ENCODE measurements around the gene ANKLE2. TPM values are rescaled to one million over a fixed set of nuclear protein-coding genes. Genes with fewer than 3 reads are reported as not detected.

The ANKLE2 gene
- total RNA-seq, 1 experiment from 2014 or later, result 80.3 TPM

- H3K23ac ChIP-seq (ENCODE audit: insufficient read length, low read depth, low read length), result no peak overlapping the region
- no peak overlapping the region for H3K4me2 ChIP-seq (ENCODE audit: insufficient read depth, insufficient read length, low read length)
- no peaks in the 10 kb centered on the region for H3K9me3 ChIP-seq (ENCODE audit: control insufficient read depth, low read depth, low read length)
- H3K18ac ChIP-seq (ENCODE audit: insufficient read length, low read depth, low read length), result no peak overlapping the region
- H3K14ac ChIP-seq (ENCODE audit: insufficient read depth, low read length), result no peak overlapping the region
- H2BK5ac ChIP-seq (ENCODE audit: insufficient read length, low read length), result no peak overlapping the region
- H2BK20ac ChIP-seq (ENCODE audit: low read depth, low read length, poor library complexity, severe bottlenecking), result no peak overlapping the region
- H3K79me2 ChIP-seq (ENCODE audit: insufficient read depth, low read length), result no peaks in the 10 kb centered on the region
- no peak overlapping the region for H3K9ac ChIP-seq (ENCODE audit: extremely low read depth, insufficient read length, low read length)
- no peaks in the 10 kb centered on the region for H3K4me1 Mint-ChIP-seq
- H4K91ac ChIP-seq (ENCODE audit: insufficient read length, low read depth, low read length), result no peak overlapping the region
- H2AK5ac ChIP-seq (ENCODE audit: insufficient read length, low read length), result no peak overlapping the region
- no peak overlapping the region for H3K4me3 Mint-ChIP-seq
- no peaks in the 10 kb centered on the region for H3K9me3 Mint-ChIP-seq
- H3T11ph ChIP-seq (ENCODE audit: low read length), result no peak overlapping the region
- no peak overlapping the region for H2BK12ac ChIP-seq (ENCODE audit: insufficient read length, low read depth, low read length)
- no peaks in the 10 kb centered on the region for H3K4me1 ChIP-seq (ENCODE audit: insufficient read depth, low read length)
- no peak overlapping the region for H3K4ac ChIP-seq (ENCODE audit: low read depth, low read length)
- H3K27ac ChIP-seq (ENCODE audit: insufficient read length, low read depth, low read length), result no peak overlapping the region
- H3K23me2 ChIP-seq (ENCODE audit: insufficient read length, low read depth, low read length, poor library complexity, severe bottlenecking), result no peaks in the 10 kb centered on the region
- no peak for DNase-seq
- H4K5ac ChIP-seq (ENCODE audit: insufficient read length, low read depth, low read length), result no peak overlapping the region
- TF ChIP-seq CTCF (conservative IDR thresholded peaks at IDR 0.05), result no peak
- H4K20me1 ChIP-seq (ENCODE audit: control insufficient read depth, insufficient read depth, insufficient read length), result no peaks in the 10 kb centered on the region
- H2BK15ac ChIP-seq (ENCODE audit: low read depth, low read length), result no peak overlapping the region
- H3K56ac ChIP-seq (ENCODE audit: insufficient read length, low read depth, low read length), result no peak overlapping the region
- 0 out of 7 replicates have a peak overlapping the region, but pooled peaks of 1 of the 3 experiments have one; percentile 70 for H3K27ac Mint-ChIP-seq
- H2BK120ac ChIP-seq (ENCODE audit: low read depth, low read length, poor library complexity, severe bottlenecking), result no peak overlapping the region
- no peak overlapping the region for H2AFZ ChIP-seq (ENCODE audit: low read length)
- H3K79me1 ChIP-seq (ENCODE audit: insufficient read depth, low read depth, low read length, poor library complexity, severe bottlenecking), result no peaks in the 10 kb centered on the region
- H3K27me3 Mint-ChIP-seq (ENCODE audit: low read depth), result no peaks in the 10 kb centered on the region; the same call in 1 of the 2 replicates
- H3K27me3 ChIP-seq (ENCODE audit: insufficient read depth, low read length), result no peaks in the 10 kb centered on the region
- H3K36me3 Mint-ChIP-seq (ENCODE audit: insufficient read depth in 1 of 3, low read depth in 3 of 3), result peaks cover 52 to 87% (median 77%) of the 10 kb centered on the region in 3 experiments
- H4K8ac ChIP-seq (replicated peaks; ENCODE audit: insufficient read length, low read depth, low read length), result no peak overlapping the region
- WGBS (ENCODE audit: extremely low coverage, insufficient read length, low lambda C conversion rate), result no CpG with 5 or more reads among the region's 15 CpGs
Measured at GRCh38 chr12:132803888-132804287, 42.3 kb upstream of the ANKLE2 start.
